ENCODE measurements around the gene TNFRSF19. TPM values are rescaled to one million over a fixed set of nuclear protein-coding genes. Genes with fewer than 3 reads are reported as not detected.
A peak's percentile ranks its signal among the peaks of the same experiment; 100 is the strongest.

Gene TNFRSF19
- total and polyA plus RNA-seq, 2 of the 13 experiments (the other 11 are each of a cell fraction or from before 2014, with no cell fraction given), result 75.3 to 77.7 TPM

- TF ChIP-seq SATB2 (CRISPR knock-in tag; IDR thresholded peaks at IDR 0.05), result 0 out of 2 replicates have a peak, but pooled peaks have one; percentile 59
- TF ChIP-seq BCLAF1 (IDR thresholded peaks at IDR 0.05), result no peak
- TF ChIP-seq ZNF614 (CRISPR knock-in tag; IDR thresholded peaks at IDR 0.05; ENCODE audit: borderline replicate concordance), result peak; percentile 88
- TF ChIP-seq SNAPC4 (CRISPR knock-in tag; IDR thresholded peaks at IDR 0.05), result no peak
- TF ChIP-seq ZFX (CRISPR knock-in tag; IDR thresholded peaks at IDR 0.05; ENCODE audit: low read depth), result peak; percentile 29; the same call in 1 of the 2 replicates
- no peak for TF ChIP-seq GLI4 (CRISPR knock-in tag; IDR thresholded peaks at IDR 0.05; ENCODE audit: borderline replicate concordance)
- 0 out of 2 replicates have a peak, but pooled peaks have one; percentile 29 for TF ChIP-seq RAD21 (CRISPR knock-in tag; IDR thresholded peaks at IDR 0.05)
- TF ChIP-seq ZBTB43 (CRISPR knock-in tag; conservative IDR thresholded peaks at IDR 0.05), result no peak; the same call in 1 of the 2 replicates
- TF ChIP-seq ZBTB25 (CRISPR knock-in tag; IDR thresholded peaks at IDR 0.05), result peak; percentile 60; the same call in 1 of the 2 replicates
- TF ChIP-seq HNRNPUL1 (IDR thresholded peaks at IDR 0.05; ENCODE audit: low read depth, low read length), result no peak
- no peak for TF ChIP-seq CCAR2 (optimal IDR thresholded peaks at IDR 0.05; ENCODE audit: low read depth, low read length)
- 0 out of 2 replicates have a peak, but pooled peaks have one; percentile 19 for TF ChIP-seq HIC2 (CRISPR knock-in tag; IDR thresholded peaks at IDR 0.05; ENCODE audit: low read depth)
- no peak for TF ChIP-seq MXD1 (CRISPR knock-in tag; IDR thresholded peaks at IDR 0.05)
- no peak for TF ChIP-seq AGO2 (optimal IDR thresholded peaks at IDR 0.05; ENCODE audit: low read depth, low read length)
- TF ChIP-seq REPIN1 (CRISPR knock-in tag; IDR thresholded peaks at IDR 0.05; ENCODE audit: borderline replicate concordance, low read depth), result peak; percentile 73; the same call in 1 of the 2 replicates
Measured at GRCh38 chr13:23615395-23616081, 45.3 kb downstream of the TNFRSF19 start (continued).
